ENCODE results near the gene RPS6KA1. TPM values are rescaled to one million over a fixed set of nuclear protein-coding genes. Genes with fewer than 3 reads are reported as not detected.

The RPS6KA1 gene
- total and polyA plus RNA-seq, 2 of the 13 experiments (the other 11 are each of a cell fraction or from before 2014, with no cell fraction given): 19.6 to 24.2 TPM

- TF ChIP-seq RERE (CRISPR knock-in tag; IDR thresholded peaks at IDR 0.05; ENCODE audit: low read depth) (no peak; the same call in 1 of the 2 replicates), FLYWCH1 (CRISPR knock-in tag; IDR thresholded peaks at IDR 0.05) (no peak), ZFP36 (IDR thresholded peaks at IDR 0.05; ENCODE audit: borderline replicate concordance, low read depth, low read length, partially characterized antibody) (no peak), ZNF414 (CRISPR knock-in tag; IDR thresholded peaks at IDR 0.05) (peak; percentile 98), CC2D1A (CRISPR knock-in tag; IDR thresholded peaks at IDR 0.05) (no peak), GRHL1 (CRISPR knock-in tag; conservative IDR thresholded peaks at IDR 0.05) (no peak), JUN (CRISPR knock-in tag; IDR thresholded peaks at IDR 0.05) (no peak), REST (IDR thresholded peaks at IDR 0.05; ENCODE audit: borderline replicate concordance in 1 of 2, low read depth in 1 of 2, low read length in 2 of 2) (no peak; a peak in 1 of 4 replicates), ZBTB42 (CRISPR knock-in tag; IDR thresholded peaks at IDR 0.05) (no peak), PRDM4 (CRISPR knock-in tag; IDR thresholded peaks at IDR 0.05; ENCODE audit: borderline replicate concordance) (no peak), ZNF564 (CRISPR knock-in tag; IDR thresholded peaks at IDR 0.05) (no peak), GLI4 (CRISPR knock-in tag; IDR thresholded peaks at IDR 0.05; ENCODE audit: borderline replicate concordance) (peak; percentile 93; the same call in 1 of the 2 replicates), GABPA (IDR thresholded peaks at IDR 0.05; ENCODE audit: low read depth, low read length) (peak; percentile 41; the same call in 1 of the 2 replicates), GABPA (CRISPR knock-in tag; IDR thresholded peaks at IDR 0.05; ENCODE audit: low read depth) (no peak)
Measured at GRCh38 chr1:26500488-26501175, 28.9 kb upstream of the RPS6KA1 start (continued).
